ENCODE results near the gene IGF2R.

Gene IGF2R

GRCh38 chr6:159969921-159970320, 1.0 kb downstream of the IGF2R start:
- Histone ChIP-seq H3K9ac (ENCODE audit: low read length) (peak overlapping the region; percentile 73), H3K36me3 (ENCODE audit: control insufficient read depth, low read depth, low read length) (no peaks in the 10 kb centered on the region), H3K9me3 (ENCODE audit: control insufficient read depth, low read depth, low read length) (no peaks in the 10 kb centered on the region), H3K4me3 (ENCODE audit: low read length) (peak overlapping the region; percentile 82), H3K27ac (ENCODE audit: low read length) (no peak overlapping the region), H3K27me3 (ENCODE audit: control insufficient read depth, insufficient read depth, low read length) (peaks cover 14% of the 10 kb centered on the region), H3K4me1 (ENCODE audit: control insufficient read depth, low read depth, low read length) (peaks cover 30% of the 10 kb centered on the region)

- H3K4me3 ChIP-seq (ENCODE audit: low read length): peak overlapping the region; percentile 82
- no peaks in the 10 kb centered on the region for H3K36me3 ChIP-seq (ENCODE audit: control insufficient read depth, low read depth, low read length)
- H3K9ac ChIP-seq (ENCODE audit: low read length): peak overlapping the region; percentile 73
- H3K4me1 ChIP-seq (ENCODE audit: control insufficient read depth, low read depth, low read length): peaks cover 34% of the 10 kb centered on the region
- H3K27ac ChIP-seq (ENCODE audit: low read length): no peak overlapping the region
- no peaks in the 10 kb centered on the region for H3K9me3 ChIP-seq (ENCODE audit: control insufficient read depth, low read depth, low read length)
- peaks cover 7% of the 10 kb centered on the region for H3K27me3 ChIP-seq (ENCODE audit: control insufficient read depth, insufficient read depth, low read length)
These were observed 1.8 kb downstream of the IGF2R start for GRCh38 chr6:159970659-159971063.

GRCh38 chr6:159971341-159972178, 2.7 kb downstream of the IGF2R start:
- Histone ChIP-seq H3K9ac (ENCODE audit: low read length) (no peak overlapping the region), H3K9me3 (ENCODE audit: control insufficient read depth, low read depth, low read length) (no peaks in the 10 kb centered on the region), H3K27me3 (ENCODE audit: control insufficient read depth, insufficient read depth, low read length) (peaks cover 2% of the 10 kb centered on the region), H3K27ac (ENCODE audit: low read length) (no peak overlapping the region), H3K4me1 (ENCODE audit: control insufficient read depth, low read depth, low read length) (peaks cover 34% of the 10 kb centered on the region), H3K4me3 (ENCODE audit: low read length) (no peak overlapping the region), H3K36me3 (ENCODE audit: control insufficient read depth, low read depth, low read length) (no peaks in the 10 kb centered on the region)

- Histone ChIP-seq H3K4me1 (ENCODE audit: control insufficient read depth, low read depth, low read length) (peaks cover 46% of the 10 kb centered on the region), H3K27ac (ENCODE audit: low read length) (no peak overlapping the region), H3K36me3 (ENCODE audit: control insufficient read depth, low read depth, low read length) (no peaks in the 10 kb centered on the region), H3K9me3 (ENCODE audit: control insufficient read depth, low read depth, low read length) (no peaks in the 10 kb centered on the region), H3K9ac (ENCODE audit: low read length) (no peak overlapping the region), H3K4me3 (ENCODE audit: low read length) (no peak overlapping the region), H3K27me3 (ENCODE audit: control insufficient read depth, insufficient read depth, low read length) (no peaks in the 10 kb centered on the region)
These were observed 3.8 kb downstream of the IGF2R start for GRCh38 chr6:159972506-159973268.

- Histone ChIP-seq H3K9ac (ENCODE audit: low read length) (no peak overlapping the region), H3K36me3 (ENCODE audit: control insufficient read depth, low read depth, low read length) (no peaks in the 10 kb centered on the region), H3K9me3 (ENCODE audit: control insufficient read depth, low read depth, low read length) (no peaks in the 10 kb centered on the region), H3K27ac (ENCODE audit: low read length) (no peak overlapping the region), H3K4me1 (ENCODE audit: control insufficient read depth, low read depth, low read length) (peaks cover 53% of the 10 kb centered on the region), H3K4me3 (ENCODE audit: low read length) (no peak overlapping the region), H3K27me3 (ENCODE audit: control insufficient read depth, insufficient read depth, low read length) (no peaks in the 10 kb centered on the region)
These were observed 4.5 kb downstream of the IGF2R start for GRCh38 chr6:159973406-159973805.

GRCh38 chr6:159973951-159974350, 5.1 kb downstream of the IGF2R start:
- H3K27ac ChIP-seq (ENCODE audit: low read length): no peak overlapping the region
- H3K4me3 ChIP-seq (ENCODE audit: low read length): no peak overlapping the region
- H3K9me3 ChIP-seq (ENCODE audit: control insufficient read depth, low read depth, low read length): no peaks in the 10 kb centered on the region
- peaks cover 58% of the 10 kb centered on the region for H3K4me1 ChIP-seq (ENCODE audit: control insufficient read depth, low read depth, low read length)
- no peak overlapping the region for H3K9ac ChIP-seq (ENCODE audit: low read length)
- H3K27me3 ChIP-seq (ENCODE audit: control insufficient read depth, insufficient read depth, low read length): no peaks in the 10 kb centered on the region
- no peaks in the 10 kb centered on the region for H3K36me3 ChIP-seq (ENCODE audit: control insufficient read depth, low read depth, low read length)

GRCh38 chr6:159974932-159975331, 6.0 kb downstream of the IGF2R start:
- no peak overlapping the region for H3K4me3 ChIP-seq (ENCODE audit: low read length)
- no peak overlapping the region for H3K27ac ChIP-seq (ENCODE audit: low read length)
- no peaks in the 10 kb centered on the region for H3K27me3 ChIP-seq (ENCODE audit: control insufficient read depth, insufficient read depth, low read length)
- H3K36me3 ChIP-seq (ENCODE audit: control insufficient read depth, low read depth, low read length): no peaks in the 10 kb centered on the region
- no peak overlapping the region for H3K9ac ChIP-seq (ENCODE audit: low read length)
- no peaks in the 10 kb centered on the region for H3K9me3 ChIP-seq (ENCODE audit: control insufficient read depth, low read depth, low read length)
- H3K4me1 ChIP-seq (ENCODE audit: control insufficient read depth, low read depth, low read length): peaks cover 66% of the 10 kb centered on the region

GRCh38 chr6:159976686-159977254, 7.9 kb downstream of the IGF2R start:
- no peak overlapping the region for H3K27ac ChIP-seq (ENCODE audit: low read length)
- no peaks in the 10 kb centered on the region for H3K36me3 ChIP-seq (ENCODE audit: control insufficient read depth, low read depth, low read length)
- no peaks in the 10 kb centered on the region for H3K27me3 ChIP-seq (ENCODE audit: control insufficient read depth, insufficient read depth, low read length)
- no peak overlapping the region for H3K9ac ChIP-seq (ENCODE audit: low read length)
- H3K9me3 ChIP-seq (ENCODE audit: control insufficient read depth, low read depth, low read length): no peaks in the 10 kb centered on the region
- H3K4me1 ChIP-seq (ENCODE audit: control insufficient read depth, low read depth, low read length): peaks cover 71% of the 10 kb centered on the region
- no peak overlapping the region for H3K4me3 ChIP-seq (ENCODE audit: low read length)

GRCh38 chr6:159977255-159977903, 8.5 kb downstream of the IGF2R start:
- Histone ChIP-seq H3K27me3 (ENCODE audit: control insufficient read depth, insufficient read depth, low read length) (no peaks in the 10 kb centered on the region), H3K36me3 (ENCODE audit: control insufficient read depth, low read depth, low read length) (no peaks in the 10 kb centered on the region), H3K9ac (ENCODE audit: low read length) (no peak overlapping the region), H3K4me3 (ENCODE audit: low read length) (no peak overlapping the region), H3K9me3 (ENCODE audit: control insufficient read depth, low read depth, low read length) (no peaks in the 10 kb centered on the region), H3K27ac (ENCODE audit: low read length) (no peak overlapping the region), H3K4me1 (ENCODE audit: control insufficient read depth, low read depth, low read length) (peaks cover 71% of the 10 kb centered on the region)

GRCh38 chr6:159977904-159978268, 9.0 kb downstream of the IGF2R start:
- H3K27me3 ChIP-seq (ENCODE audit: control insufficient read depth, insufficient read depth, low read length): no peaks in the 10 kb centered on the region
- peaks cover 66% of the 10 kb centered on the region for H3K4me1 ChIP-seq (ENCODE audit: control insufficient read depth, low read depth, low read length)
- H3K36me3 ChIP-seq (ENCODE audit: control insufficient read depth, low read depth, low read length): no peaks in the 10 kb centered on the region
- H3K4me3 ChIP-seq (ENCODE audit: low read length): no peak overlapping the region
- H3K9me3 ChIP-seq (ENCODE audit: control insufficient read depth, low read depth, low read length): no peaks in the 10 kb centered on the region
- no peak overlapping the region for H3K9ac ChIP-seq (ENCODE audit: low read length)
- no peak overlapping the region for H3K27ac ChIP-seq (ENCODE audit: low read length)

Measured in iPS-18a (cell line).